Aorta (tissue), 5 donors: ENCODE data around the gene MRPS27. TPM values are rescaled to one million over a fixed set of nuclear protein-coding genes. Genes with fewer than 3 reads are reported as not detected.
"Not testable (repeated sequence)": the region's sequence is repeated elsewhere in the genome, so short reads cannot be mapped to it uniquely, and the experiment has no call there.

Source experiments
- ATAC-seq: fragments of 200-7000 bp; cut with Tn5 transposase; one replicate; pipeline ENCODE4 v1.9.1; 2022; ENCODE audit warnings: moderate library complexity; ENCODE audit not compliant: low FRiP score
- DNase-seq, 2 donors: peaks; one replicate each; pipeline ENCODE4 v3.0.0-alpha.2; 2020
- H3K27ac ChIP-seq, 2 donors: one replicate each; pipeline ENCODE4 v1.5.1; 2013; ENCODE audit warnings: low read length in 2 of 2, mild to moderate bottlenecking in 2 of 2, moderate library complexity in 2 of 2, control low read depth in 1 of 2, inconsistent platforms in 1 of 2, low read depth in 1 of 2
- H3K27me3 ChIP-seq, 2 donors: one replicate each; pipeline ENCODE4 v1.6.1; 2013; ENCODE audit warnings: control low read depth in 1 of 2, low read length in 1 of 2, mild to moderate bottlenecking in 1 of 2, moderate library complexity in 1 of 2; ENCODE audit not compliant: insufficient read depth in 2 of 2, control insufficient read depth in 1 of 2
- H3K36me3 ChIP-seq, 2 donors: one replicate each; pipeline ENCODE4 v1.6.1; 2013; ENCODE audit warnings: control low read depth in 1 of 2, low read length in 1 of 2, mild to moderate bottlenecking in 1 of 2; ENCODE audit not compliant: insufficient read depth in 2 of 2, control insufficient read depth in 1 of 2
- H3K4me1 ChIP-seq, 2 donors: one replicate each; pipeline ENCODE4 v1.6.1; 2013; ENCODE audit warnings: low read length in 2 of 2, control low read depth in 1 of 2, mild to moderate bottlenecking in 1 of 2, moderate library complexity in 1 of 2; ENCODE audit not compliant: insufficient read depth in 2 of 2, control insufficient read depth in 1 of 2
- H3K4me3 ChIP-seq, 2 donors: one replicate each; pipeline ENCODE4 v1.5.1; 2013; ENCODE audit warnings: low read length in 2 of 2, control low read depth in 1 of 2, mild to moderate bottlenecking in 1 of 2
- H3K9me3 ChIP-seq: one replicate; pipeline ENCODE4 v1.6.1; 2013; ENCODE audit warnings: mild to moderate bottlenecking, low read length; ENCODE audit not compliant: control insufficient read depth
- WGBS, 2 donors: extraction: QIAGEN DNeasy Blood & Tissue Kit; methylation state at CpG; one replicate each; pipeline ENCODE4 v1.1.7; 2013; 5-methylcytosine and 5-hydroxymethylcytosine counted together
- intact Hi-C, 2 donors: fragments of 100-400 bp; cut with DNase I; formaldehyde crosslinking; loops; one replicate each; pipeline versions ENCODE4 v1.14.2 to v1.15.0; 2022
- polyA plus RNA-seq, 2 donors: library from polyadenylated mRNA; stranded (reverse); fragments of 200-250 nt; gene quantifications; one replicate each; pipeline ENCODE4 v1.2.3, GENCODE V29; 2013
- total RNA-seq, 2 donors: library from RNA; stranded (reverse); fragmentation: NEBNext Ultra II Directional; extraction: Animal tissue kit (Norgen Biotek cat#: 25700); gene quantifications; one replicate each; pipeline ENCODE4 v1.2.1, GENCODE V29; 2021
- donor health status: healthy with polysubstance abuse.
- donor health status: Bipolar disorder and iron deficiency.
- donor health status: DM: no; HTN: no; CAD: no.
- donor health status: DM: no; HTN: no; CAD: no.
- donor health status: DM: yes; HTN: yes; CAD: no.

MRPS27 gene
- total and polyA plus RNA-seq, 4 donors = 22.5 to 42.1 (median 34.7) TPM

DNA sequence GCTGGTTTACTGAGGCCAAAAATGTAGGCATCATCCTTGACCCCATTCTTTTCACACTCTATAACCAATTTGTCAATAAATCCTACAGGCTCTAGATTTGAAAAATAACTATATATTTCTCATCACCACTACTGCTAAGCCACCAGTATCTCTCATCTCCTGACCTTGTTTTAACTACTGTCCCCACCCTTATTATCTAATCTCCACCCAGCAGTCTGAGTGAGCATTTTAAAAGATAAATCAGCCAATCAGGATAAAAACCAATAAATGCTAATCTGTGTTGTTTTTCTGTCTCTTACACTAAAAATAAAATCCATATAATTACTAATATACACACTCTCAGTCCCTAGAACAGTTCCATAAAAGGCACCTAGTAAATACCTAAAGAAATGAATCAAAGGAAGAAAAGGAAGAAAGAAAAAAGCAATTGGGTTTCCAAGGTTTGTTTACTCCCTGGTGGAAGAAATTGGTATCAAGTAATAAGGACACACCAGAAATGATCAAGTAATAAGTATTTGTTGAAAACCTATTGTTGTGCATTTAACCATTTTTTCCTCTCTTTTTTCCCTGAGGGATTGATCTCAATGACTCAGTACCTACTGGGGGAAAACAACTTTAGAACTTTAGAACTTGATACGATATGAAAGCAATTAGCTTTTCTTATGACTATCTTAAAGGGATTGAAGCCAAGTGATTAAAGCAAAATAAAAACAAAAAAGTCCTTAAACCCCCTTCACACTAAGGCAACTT is 19.3 kb downstream of the MRPS27 start:
- Histone ChIP-seq H3K4me1 (peaks cover 2 to 8% of the 10 kb centered on the region in 2 donors), H3K9me3 (no peaks in the 10 kb centered on the region), H3K36me3 (no peaks in the 10 kb centered on the region), H3K27me3 (no peaks in the 10 kb centered on the region), H3K27ac (no peak overlapping the region), H3K4me3 (no peak overlapping the region)
- no peak for DNase-seq
- no peak for ATAC-seq
- intact Hi-C loops = loop anchor here in 1 of 2 donors (5.0 kb wide), 1 partner anchor 53 kb away; no protein-coding TSS in a partner anchor
- WGBS, 2 donors = 59 to 60% methylated on average over 1 of the region's 1 CpG

DNA sequence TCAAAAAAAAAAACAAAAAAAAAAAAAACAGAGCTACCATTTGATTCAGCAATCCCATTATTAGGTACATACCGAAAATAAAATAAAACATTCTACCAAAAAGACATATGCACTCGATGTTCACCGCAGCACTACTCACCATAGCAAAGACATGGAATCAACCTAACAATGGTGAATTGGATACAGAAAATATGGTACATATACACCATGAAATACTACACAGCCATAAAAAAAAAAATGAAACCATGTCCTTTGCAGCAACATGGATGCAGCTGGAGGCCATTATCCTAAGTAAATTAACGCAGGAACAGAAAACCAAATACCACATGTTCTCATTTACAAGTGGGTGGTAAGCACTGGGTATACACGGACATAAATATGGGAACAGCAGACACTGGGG is 21.3 kb downstream of the MRPS27 start:
- Histone ChIP-seq H3K36me3 (no peaks in the 10 kb centered on the region), H3K27me3 (no peaks in the 10 kb centered on the region), H3K4me1 (peaks cover 0 to 2% of the 10 kb centered on the region in 2 donors), H3K4me3 (no peak overlapping the region), H3K9me3 (no peaks in the 10 kb centered on the region), H3K27ac (no peak overlapping the region)
- 96 to 97% methylated on average over 5 of the region's 5 CpGs for WGBS, 2 donors
- ATAC-seq = no peak
- intact Hi-C loops = no loop called here
- DNase-seq = no peak

DNA sequence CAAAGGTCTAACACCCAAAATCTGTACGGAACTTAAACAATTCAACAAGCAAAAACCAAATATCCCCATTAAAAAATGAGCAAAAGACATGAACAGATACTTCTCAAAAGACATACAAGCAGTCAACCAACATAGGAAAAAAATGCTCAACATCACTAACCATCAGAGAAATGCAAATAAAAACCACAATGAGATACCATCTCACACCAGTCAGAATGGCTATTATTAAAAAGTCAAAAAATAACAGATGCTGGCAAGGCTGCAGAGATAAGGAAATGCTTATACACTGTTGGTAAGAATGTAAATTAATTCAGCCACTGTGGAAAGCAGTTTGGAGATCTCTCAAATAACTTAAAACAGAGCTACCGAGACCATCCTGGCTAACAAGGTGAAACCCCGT is 21.9 kb downstream of the MRPS27 start:
- ATAC-seq, H3K27me3 ChIP-seq, intact Hi-C loops, DNase-seq, H3K4me3 ChIP-seq, H3K27ac ChIP-seq, H3K9me3 ChIP-seq, H3K36me3 ChIP-seq, H3K4me1 ChIP-seq: not testable (repeated sequence)
- 96 to 100% methylated on average over 3 of the region's 3 CpGs for WGBS, 2 donors

- WGBS, 2 donors = 88 to 89% methylated on average over 2 of the region's 2 CpGs
- ATAC-seq (no peak), DNase-seq (no peak)
- H3K4me3 ChIP-seq = no peak overlapping the region
- no peaks in the 10 kb centered on the region for H3K9me3 ChIP-seq
- H3K27ac ChIP-seq = no peak overlapping the region
- no peaks in the 10 kb centered on the region for H3K27me3 ChIP-seq
- H3K4me1 ChIP-seq = peaks cover 0 to 2% of the 10 kb centered on the region in 2 donors
- intact Hi-C loops = no loop called here
- H3K36me3 ChIP-seq = no peaks in the 10 kb centered on the region
Observed at GRCh38 chr5:72296256-72296655, 23.8 kb downstream of the MRPS27 start.

DNA sequence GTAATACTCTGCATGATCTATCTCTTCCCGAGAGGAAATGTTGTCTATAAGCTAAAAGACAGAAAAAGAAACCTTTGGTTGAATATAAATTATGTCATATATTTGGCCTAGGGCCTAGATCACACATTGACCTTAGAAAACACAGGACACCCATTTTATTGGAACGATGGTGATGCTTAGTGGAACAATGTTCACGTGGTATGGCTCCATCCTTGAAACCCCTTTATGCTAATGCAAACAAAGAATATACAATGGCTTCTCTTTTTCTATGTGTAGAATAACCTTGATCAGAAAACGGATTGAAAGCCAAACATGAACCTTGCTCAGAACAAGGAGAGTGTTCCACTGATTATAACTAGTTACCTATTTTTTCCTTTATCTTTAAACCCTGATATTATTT is 24.5 kb downstream of the MRPS27 start:
- Histone ChIP-seq H3K27me3 (no peaks in the 10 kb centered on the region), H3K36me3 (no peaks in the 10 kb centered on the region), H3K27ac (no peak overlapping the region), H3K9me3 (no peaks in the 10 kb centered on the region), H3K4me3 (no peak overlapping the region), H3K4me1 (peaks cover 0 to 2% of the 10 kb centered on the region in 2 donors)
- DNase-seq (no peak), ATAC-seq (no peak)
- 80 to 85% methylated on average over 4 of the region's 4 CpGs for WGBS, 2 donors
- intact Hi-C loops = no loop called here

- no peak overlapping the region for H3K4me3 ChIP-seq
- ATAC-seq (no peak), DNase-seq (no peak)
- intact Hi-C loops = no loop called here
- WGBS, 2 donors = 73 to 74% methylated on average over 2 of the region's 2 CpGs
- H3K36me3 ChIP-seq = no peaks in the 10 kb centered on the region
- H3K27ac ChIP-seq = no peak overlapping the region
- H3K9me3 ChIP-seq = no peaks in the 10 kb centered on the region
- H3K4me1 ChIP-seq = peaks cover 0 to 4% of the 10 kb centered on the region in 2 donors
- H3K27me3 ChIP-seq = no peaks in the 10 kb centered on the region
Observed at GRCh38 chr5:72294473-72294872, 25.6 kb downstream of the MRPS27 start.

DNA sequence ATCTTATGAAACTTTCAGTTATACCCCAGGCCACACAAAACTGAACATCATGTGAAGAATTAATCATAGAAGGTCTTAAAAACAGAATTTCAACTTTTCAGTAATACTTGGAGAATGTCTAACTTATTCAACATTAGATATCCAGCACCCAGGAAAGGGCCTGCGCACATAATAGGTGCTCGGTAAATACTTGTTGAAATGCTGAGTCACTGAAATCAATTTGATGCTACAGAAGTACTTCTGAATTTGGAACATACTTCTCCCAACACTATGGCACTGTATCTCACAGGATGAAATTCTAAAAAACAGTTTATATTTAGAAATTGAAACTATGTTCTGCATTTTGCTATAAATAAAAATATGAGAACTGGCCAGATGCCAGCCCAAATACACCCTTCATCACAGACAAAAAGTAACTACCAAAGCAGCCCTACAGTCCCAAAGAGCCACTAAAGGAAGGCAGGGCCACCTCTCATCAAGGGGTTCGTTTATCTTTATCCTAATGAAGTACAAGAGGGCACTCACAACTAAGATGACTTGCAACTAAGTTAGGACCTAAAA is 26.5 kb downstream of the MRPS27 start:
- Histone ChIP-seq H3K36me3 (no peaks in the 10 kb centered on the region), H3K27ac (no peak overlapping the region), H3K27me3 (no peaks in the 10 kb centered on the region), H3K4me1 (peaks cover 0 to 4% of the 10 kb centered on the region in 2 donors), H3K9me3 (no peaks in the 10 kb centered on the region), H3K4me3 (no peak overlapping the region)
- DNase-seq (no peak), ATAC-seq (no peak)
- 65 to 71% methylated on average over 3 of the region's 3 CpGs for WGBS, 2 donors
- intact Hi-C loops = no loop called here

- WGBS, 2 donors = 91 to 92% methylated on average over 1 of the region's 1 CpG
- Histone ChIP-seq H3K4me3 (no peak overlapping the region), H3K27me3 (no peaks in the 10 kb centered on the region), H3K36me3 (no peaks in the 10 kb centered on the region), H3K4me1 (peaks cover 0 to 4% of the 10 kb centered on the region in 2 donors), H3K9me3 (no peaks in the 10 kb centered on the region), H3K27ac (no peak overlapping the region)
- ATAC-seq (no peak), DNase-seq (no peak)
- intact Hi-C loops = no loop called here
Observed at GRCh38 chr5:72292411-72292810, 27.6 kb downstream of the MRPS27 start.

- Histone ChIP-seq H3K9me3 (no peaks in the 10 kb centered on the region), H3K36me3 (no peaks in the 10 kb centered on the region), H3K4me1 (peaks cover 0 to 4% of the 10 kb centered on the region in 2 donors), H3K4me3 (no peak overlapping the region), H3K27me3 (no peaks in the 10 kb centered on the region), H3K27ac (no peak overlapping the region)
- ATAC-seq (no peak), DNase-seq (no peak)
- intact Hi-C loops = no loop called here
- 95 to 97% methylated on average over 3 of the region's 3 CpGs for WGBS, 2 donors
Observed at GRCh38 chr5:72291601-72292000, 28.4 kb downstream of the MRPS27 start.
